ENCODE measurements around the gene PAFAH1B1. TPM values are rescaled to one million over a fixed set of nuclear protein-coding genes. Genes with fewer than 3 reads are reported as not detected.
"Not testable (repeated sequence)": the region's sequence is repeated elsewhere in the genome, so short reads cannot be mapped to it uniquely, and the experiment has no call there.

The PAFAH1B1 gene
- total RNA-seq, 2 experiments from 2014 or later: 148 to 152 TPM

DNA sequence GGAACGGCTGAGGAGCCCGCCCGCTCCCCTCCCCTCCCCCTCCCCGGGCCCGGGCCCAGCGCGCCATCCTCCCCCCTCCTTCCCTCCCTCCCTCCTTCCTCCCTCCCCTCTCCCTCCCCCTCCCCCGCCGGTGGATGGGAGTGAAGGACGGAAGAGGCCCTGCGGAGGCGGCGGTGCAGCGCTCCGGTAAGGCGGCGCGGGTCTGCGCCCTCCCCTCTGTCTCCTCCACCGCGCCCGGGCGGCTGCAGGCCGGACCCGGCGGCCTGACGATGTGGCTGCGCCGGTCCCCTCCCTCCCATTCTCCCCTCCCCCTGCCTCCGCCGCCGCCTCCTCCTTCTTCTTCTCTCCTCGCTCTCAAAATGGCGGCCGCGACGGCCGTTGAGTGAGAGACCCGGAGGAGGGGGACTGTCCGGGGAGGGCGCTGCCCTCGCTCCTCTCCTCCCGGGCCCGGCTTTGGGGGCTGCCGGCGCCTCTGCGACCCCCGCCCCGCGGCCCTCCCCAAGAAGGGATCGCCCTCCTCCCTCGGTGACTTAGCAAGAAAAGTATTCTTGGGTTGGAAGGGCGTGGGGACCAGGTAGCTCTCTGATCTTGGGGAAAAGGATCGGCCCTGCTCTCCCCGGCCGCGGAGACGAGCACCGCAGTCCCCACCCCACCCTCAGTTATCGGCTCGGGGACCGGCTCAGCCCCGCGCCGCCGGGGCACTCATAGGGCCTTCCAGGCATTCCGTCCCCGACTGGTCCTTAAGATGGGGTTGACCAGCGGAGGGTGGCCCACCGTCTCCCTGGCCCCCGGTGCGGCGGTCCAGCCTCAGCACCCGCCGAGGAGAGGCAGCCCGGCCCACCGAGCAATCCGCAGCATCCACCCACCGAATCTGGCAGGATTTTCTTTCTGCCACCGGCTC lies 617 bp downstream of the PAFAH1B1 start:
- CTCF ChIA-PET: no interaction called here
- POLR2A ChIA-PET: interaction anchor here (0.6 to 2.3 kb wide), 2 partner anchors 12 to 83 kb away, joined by 4 to 9 read pairs; partner anchors contain the start of gene METTL16

GRCh38 chr17:2594722-2595599 lies 1.5 kb downstream of the PAFAH1B1 start:
- ChIA-PET CTCF (no interaction called here), POLR2A (interaction anchor here (0.7 to 2.3 kb wide), 2 partner anchors 84 to 964 kb away, joined by 7 to 9 read pairs; partner anchors contain the start of gene METTL16)

DNA sequence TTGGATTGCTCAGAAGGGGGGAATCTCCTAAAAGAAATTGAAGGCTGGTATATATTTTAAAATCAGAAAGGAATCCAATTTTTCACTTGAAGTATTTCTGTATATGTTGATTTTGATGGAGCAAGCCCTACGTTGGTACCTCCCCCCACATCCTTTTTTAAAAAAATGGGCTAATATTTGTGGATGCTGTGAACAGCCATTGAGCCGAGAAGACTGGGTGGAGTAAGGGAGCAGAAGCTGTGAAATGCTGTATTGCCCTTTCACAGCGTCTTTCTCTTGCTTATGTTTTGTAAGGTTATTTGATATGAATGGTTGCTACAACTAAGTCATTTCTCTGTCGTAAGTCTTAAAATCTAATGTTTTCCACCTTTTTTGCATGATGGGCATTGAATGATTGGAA lies 2.3 kb downstream of the PAFAH1B1 start:
- ChIA-PET CTCF (no interaction called here), POLR2A (interaction anchor here (0.7 kb wide), 1 partner anchor 963 kb away, joined by 7 read pairs; no protein-coding TSS in a partner anchor)

DNA sequence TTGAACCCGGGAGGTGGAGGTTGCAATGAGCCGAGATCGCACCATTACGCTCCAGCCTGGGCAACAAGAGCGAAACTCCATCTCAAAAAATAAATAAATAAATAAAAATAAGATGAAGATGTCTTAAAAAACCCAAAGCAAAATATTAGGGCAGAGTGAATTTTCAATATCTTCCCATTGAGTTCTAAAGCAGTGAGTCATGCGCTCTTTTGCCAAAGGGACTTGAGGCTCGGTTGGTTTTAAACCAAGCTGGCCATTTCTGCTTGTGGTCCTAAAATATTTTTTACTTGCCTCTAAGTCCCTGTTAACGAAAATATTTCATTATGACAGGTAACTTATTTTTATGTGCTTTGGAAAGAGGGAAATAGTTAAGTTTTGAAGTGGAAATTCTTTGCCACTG lies 4.7 kb downstream of the PAFAH1B1 start:
- CTCF ChIA-PET: interaction anchor here (0.6 kb wide), 1 partner anchor 1282 kb away, joined by 5 read pairs; no protein-coding TSS in a partner anchor
- POLR2A ChIA-PET: no interaction called here

DNA sequence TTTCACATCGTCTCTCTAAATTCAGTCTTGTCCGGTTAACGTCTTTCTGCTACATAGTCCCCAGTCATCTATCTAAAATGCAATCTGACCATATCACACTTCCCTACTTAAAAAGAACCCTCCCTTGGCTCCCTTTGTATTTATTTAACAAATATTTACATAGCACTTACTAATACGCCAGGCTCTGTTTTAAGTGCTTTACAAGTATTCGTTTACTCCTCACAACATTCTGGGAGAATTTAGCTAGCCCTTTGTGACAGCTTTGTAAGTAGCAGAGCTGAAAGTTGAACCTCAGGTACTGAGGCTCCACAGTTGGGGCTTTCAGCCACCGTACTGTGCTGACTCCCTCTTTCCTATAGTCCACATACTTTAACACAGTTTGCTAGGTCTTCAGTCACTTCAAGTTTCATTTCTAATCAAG lies 9.2 kb downstream of the PAFAH1B1 start:
- POLR2A ChIA-PET: interaction anchor here (0.5 kb wide), 1 partner anchor 100 kb away, joined by 3 read pairs; no protein-coding TSS in a partner anchor
- CTCF ChIA-PET: no interaction called here

DNA sequence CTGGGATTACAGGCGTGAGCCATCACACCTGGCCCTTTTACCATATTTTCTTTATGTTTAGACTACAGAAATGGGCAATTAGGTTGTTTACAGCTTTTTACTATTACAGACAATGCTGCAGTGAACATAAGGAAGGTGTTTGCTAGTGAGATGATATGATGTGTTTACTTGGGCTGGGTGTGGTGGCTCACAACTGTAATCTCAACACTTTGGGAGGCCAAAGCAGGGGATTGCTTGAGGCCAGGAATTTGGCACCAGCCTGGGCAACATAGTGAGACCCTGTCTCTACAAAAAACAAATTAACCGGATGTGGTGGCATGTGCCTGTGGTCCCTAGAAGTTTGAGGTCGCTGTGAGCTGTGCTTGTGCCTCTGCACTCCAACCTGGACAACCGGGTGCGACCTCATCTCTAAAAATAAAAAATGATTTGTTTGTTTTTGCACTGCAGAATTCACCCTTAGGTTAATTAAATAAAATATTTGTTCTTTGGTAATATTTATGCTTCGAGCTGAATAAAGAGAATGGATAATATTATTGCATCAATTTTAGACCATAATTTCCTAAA lies 15.0 kb downstream of the PAFAH1B1 start:
- ChIA-PET POLR2A (no interaction called here), CTCF (interaction anchor here (1.0 kb wide), 1 partner anchor 299 kb away, joined by 3 read pairs; no protein-coding TSS in a partner anchor)

DNA sequence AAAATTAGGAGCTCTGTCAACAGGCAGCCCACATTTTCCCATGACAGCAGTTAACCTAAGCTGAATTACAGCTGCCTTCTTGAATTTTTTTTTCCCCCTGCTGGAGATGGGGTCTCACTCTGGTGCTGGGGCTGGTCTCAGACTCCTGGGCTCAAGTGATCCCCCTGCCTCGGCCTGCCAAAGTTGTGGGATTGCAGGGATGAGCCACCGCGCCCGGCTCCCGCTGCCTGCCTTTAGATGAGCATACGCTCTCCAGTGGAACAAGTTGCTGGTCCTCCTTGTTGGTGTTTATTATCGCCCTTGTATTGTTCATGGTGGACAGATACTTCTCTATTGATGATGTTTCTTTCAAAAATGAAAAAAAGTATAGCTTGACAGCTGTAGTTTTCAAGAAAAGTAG lies 15.6 kb downstream of the PAFAH1B1 start:
- CTCF ChIA-PET: interaction anchor here (1.0 kb wide), 1 partner anchor 298 kb away, joined by 3 read pairs; no protein-coding TSS in a partner anchor
- POLR2A ChIA-PET: no interaction called here

GRCh38 chr17:2610195-2611175 lies 17.0 kb downstream of the PAFAH1B1 start:
- POLR2A ChIA-PET: interaction anchor here (0.6 kb wide), 1 partner anchor 18 kb away, joined by 11 read pairs; no protein-coding TSS in a partner anchor
- CTCF ChIA-PET: no interaction called here

DNA sequence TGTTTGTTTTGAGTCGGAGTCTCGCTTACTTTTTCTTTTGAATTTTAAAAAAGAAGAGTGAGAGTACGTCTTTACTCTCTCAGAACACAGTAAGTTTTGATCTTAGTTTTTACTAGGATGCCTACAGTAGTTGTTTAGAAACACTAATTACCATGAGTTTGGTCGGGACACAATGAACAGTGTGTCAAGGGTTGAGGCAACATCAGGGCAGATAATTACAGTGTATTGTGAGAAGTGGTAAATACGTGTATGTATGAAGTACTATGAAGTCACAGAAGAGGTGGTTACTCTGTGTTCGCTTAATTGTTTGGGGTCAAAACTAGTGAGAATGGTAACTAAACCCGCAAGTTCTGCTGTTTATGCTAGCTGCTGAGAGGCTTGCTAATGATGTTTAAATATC lies 18.2 kb downstream of the PAFAH1B1 start:
- ChIA-PET POLR2A (interaction anchor here (0.6 kb wide), 1 partner anchor 15 kb away, joined by 6 read pairs; no protein-coding TSS in a partner anchor), CTCF (no interaction called here)

GRCh38 chr17:2612630-2613029 lies 19.2 kb downstream of the PAFAH1B1 start:
- ChIA-PET CTCF (no interaction called here), POLR2A (no interaction called here)

DNA sequence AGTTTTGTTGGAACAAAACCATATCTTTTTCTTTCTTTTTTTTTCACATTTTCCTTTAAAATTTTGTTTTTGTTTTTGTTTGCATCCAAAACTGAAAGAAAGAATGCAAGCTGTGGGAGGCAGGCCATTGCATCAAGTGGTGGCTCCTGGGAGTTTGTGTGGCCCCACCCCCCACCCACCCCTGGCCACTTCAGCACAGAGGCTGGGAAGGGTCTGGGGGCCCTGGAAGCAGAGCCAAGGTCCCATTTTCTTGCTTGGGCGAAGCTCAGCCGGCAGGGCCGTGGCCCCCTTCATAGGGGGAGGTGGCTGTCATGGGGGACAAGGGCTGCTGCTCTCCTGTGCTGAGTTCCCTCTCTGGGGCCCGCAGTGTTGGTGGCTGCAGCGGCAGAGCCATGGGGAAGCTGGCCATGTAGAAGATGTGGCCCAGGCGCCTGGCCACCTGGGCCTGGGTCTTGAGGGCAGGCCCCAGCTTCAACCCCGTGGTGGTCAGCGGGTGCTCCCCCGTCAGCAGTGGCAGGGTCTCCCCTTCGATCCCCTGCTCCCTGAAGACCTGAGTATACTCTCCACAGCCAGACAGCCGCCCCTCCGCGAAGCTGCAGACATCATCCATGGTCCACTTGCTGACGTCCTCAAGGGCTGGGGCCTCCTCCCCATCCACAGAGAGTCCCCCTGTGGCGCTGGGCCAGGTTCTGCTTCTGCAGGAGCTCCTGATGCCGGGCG lies 19.8 kb downstream of the PAFAH1B1 start:
- POLR2A ChIA-PET: no interaction called here
- CTCF ChIA-PET: interaction anchor here (0.7 kb wide), 1 partner anchor 83 kb away, joined by 3 read pairs; no protein-coding TSS in a partner anchor

GRCh38 chr17:2615882-2616281 lies 22.4 kb downstream of the PAFAH1B1 start:
- CTCF ChIA-PET: interaction anchor here (0.6 kb wide), 1 partner anchor 55 kb away, joined by 3 read pairs; no protein-coding TSS in a partner anchor
- POLR2A ChIA-PET: no interaction called here

DNA sequence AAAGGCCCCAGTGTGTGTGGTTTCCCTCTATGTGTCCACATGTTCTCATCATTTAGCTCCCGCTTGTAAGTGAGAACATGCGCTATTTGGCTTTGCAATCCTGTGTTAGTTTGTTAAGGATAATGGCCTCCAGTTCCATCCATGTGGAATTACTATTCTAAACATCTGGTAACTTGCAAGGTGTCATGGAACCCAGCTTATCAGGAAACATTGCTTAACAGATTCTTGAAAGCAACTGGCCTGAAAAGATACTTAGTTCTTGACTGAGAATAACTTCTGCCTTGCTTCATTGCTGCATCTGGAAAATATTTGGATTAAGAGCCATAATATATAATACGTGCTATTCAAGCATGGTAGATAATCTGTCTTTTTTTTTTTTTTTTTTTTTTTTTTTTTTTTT lies 27.8 kb downstream of the PAFAH1B1 start:
- ChIA-PET POLR2A (no interaction called here), CTCF (interaction anchor here (0.5 to 0.9 kb wide), 3 partner anchors 54 to 1018 kb away, joined by 3 to 4 read pairs (median 3); no protein-coding TSS in a partner anchor)

DNA sequence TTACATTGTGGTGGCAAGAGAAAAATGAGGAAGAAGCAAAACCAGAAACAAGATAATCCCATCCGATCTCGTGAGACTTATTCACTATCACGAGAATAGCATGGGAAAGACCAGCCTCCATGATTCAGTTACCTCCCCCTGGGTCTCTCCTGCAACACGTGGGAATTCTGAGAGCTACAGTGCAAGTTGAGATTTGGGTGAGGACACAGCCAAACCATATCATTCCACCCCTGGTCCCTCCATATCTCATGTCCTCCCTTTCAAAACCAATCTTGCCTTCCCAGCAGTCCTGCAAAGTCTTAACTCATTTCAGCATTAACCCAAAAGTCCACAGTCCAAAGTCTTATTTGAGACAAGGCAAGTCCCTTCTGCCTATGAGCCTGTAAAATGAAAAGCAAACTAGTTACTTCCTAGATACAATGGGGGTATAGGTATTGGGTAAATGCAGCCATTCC lies 28.5 kb downstream of the PAFAH1B1 start:
- CTCF ChIA-PET: interaction anchor here (0.6 kb wide), 1 partner anchor 300 kb away, joined by 3 read pairs; no protein-coding TSS in a partner anchor
- POLR2A ChIA-PET: not testable (repeated sequence)

DNA sequence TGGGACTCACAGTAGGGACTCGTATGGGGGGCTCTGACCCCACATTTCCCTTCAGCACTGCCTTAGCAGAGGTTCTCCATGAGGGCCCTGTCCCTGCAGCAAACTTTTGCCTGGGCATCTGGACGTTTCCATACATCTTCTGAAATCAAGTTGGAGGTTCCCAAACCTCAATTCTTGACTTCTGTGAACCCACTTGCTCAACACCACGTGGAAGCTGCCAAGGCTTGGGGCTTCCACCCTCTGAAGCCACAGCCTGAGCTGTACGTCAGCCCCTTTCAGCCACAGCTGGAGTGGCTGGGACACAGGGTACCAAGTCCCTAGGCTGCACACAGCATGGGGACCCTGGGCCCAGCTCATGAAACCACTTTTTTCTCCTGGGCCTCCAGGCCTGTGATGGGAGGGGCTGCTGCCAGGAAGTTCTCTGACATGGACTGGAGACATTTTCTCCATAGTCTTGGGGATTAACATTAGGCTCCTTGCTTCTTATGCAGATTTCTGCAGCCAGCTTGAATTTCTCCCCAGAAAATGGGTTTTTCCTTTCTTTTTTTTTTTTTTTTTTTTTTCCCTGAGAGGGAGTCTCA lies 29.4 kb downstream of the PAFAH1B1 start:
- POLR2A ChIA-PET, CTCF ChIA-PET: not testable (repeated sequence)

DNA sequence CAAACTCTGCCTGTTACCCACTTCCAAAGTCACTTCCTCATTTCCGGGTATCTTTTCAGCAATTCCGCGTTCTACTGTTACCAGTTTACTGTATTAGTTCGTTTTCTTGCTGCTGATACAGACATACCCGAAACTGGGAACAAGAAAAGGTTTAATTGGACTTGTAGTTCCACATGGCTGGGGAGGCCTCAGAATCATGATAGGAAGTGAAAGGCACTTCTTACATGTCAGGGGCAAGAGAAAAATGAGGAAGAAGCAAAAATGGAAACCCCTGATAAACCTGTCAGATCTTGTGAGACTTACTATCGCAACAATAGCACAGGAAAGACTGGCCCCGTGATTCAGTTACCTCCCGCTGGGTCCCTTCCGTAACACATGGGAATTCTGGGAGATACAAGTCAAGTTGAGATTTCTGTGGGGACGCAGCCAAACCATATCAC lies 30.9 kb downstream of the PAFAH1B1 start:
- CTCF ChIA-PET: no interaction called here
- POLR2A ChIA-PET: no interaction called here

GRCh38 chr17:2626626-2627219 lies 33.3 kb downstream of the PAFAH1B1 start:
- CTCF ChIA-PET, POLR2A ChIA-PET: not testable (repeated sequence)
